SK-N-SH (cell line): ENCODE data around the gene TOMM40L. TPM values are rescaled to one million over a fixed set of nuclear protein-coding genes. Genes with fewer than 3 reads are reported as not detected.

Source experiments
- CTCF ChIA-PET: fragments of 300-600, 350-600 bp; formaldehyde crosslinking; extraction: SDS; loops from one replicate; lab custom pipeline; 2021; lab: Yijun Ruan, JAX
- POLR2A ChIA-PET: fragments of 350-600 bp; sonication (Branson Sonifier 250); formaldehyde crosslinking; extraction: SDS; loops from one replicate; lab custom pipeline; 2020; ENCODE audit warnings: antibody characterized with exemption, inconsistent platforms; lab: Yijun Ruan, JAX
- DNase-seq: peaks from one replicate; pipeline ENCODE4 v3.0.0; 2012
- H2AFZ ChIP-seq: fragments of 200-600 bp; sonication (generic); 2 replicates; pipeline ENCODE4 v1.8.1; 2016; ENCODE audit warnings: antibody characterized with exemption, mild to moderate bottlenecking, low read depth
- H3F3A ChIP-seq: fragments of 200-600 bp; sonication (generic); replicated peaks from 2 replicates; pipeline ENCODE3; 2016; ENCODE audit warnings: antibody characterized with exemption, mild to moderate bottlenecking; ENCODE audit not compliant: insufficient read depth
- H3K27ac ChIP-seq, 2 experiments: fragments of 200-500 bp in 1 of 2; fragments of 200-600 bp in 1 of 2; sonication (Bioruptor generic) in 1 of 2; sonication (generic), shearing (Covaris generic) in 1 of 2; 2 replicates each; pipeline versions ENCODE4 v1.5.1 to v1.6.1; 2014 to 2016; ENCODE audit warnings: low read depth in 2 of 2, inconsistent platforms in 1 of 2, low read length in 1 of 2, mild to moderate bottlenecking in 1 of 2, mixed read lengths in 1 of 2
- H3K27me3 ChIP-seq: fragments of 200-600 bp; sonication (generic), shearing (Covaris generic); 2 replicates; pipeline ENCODE4 v1.6.1; 2016; ENCODE audit warnings: mixed run types; ENCODE audit not compliant: insufficient read depth
- H3K36me3 ChIP-seq, 2 experiments: fragments of 200-500 bp in 1 of 2; fragments of 200-600 bp in 1 of 2; sonication (Bioruptor generic) in 1 of 2; sonication (generic) in 1 of 2; replicated peaks in 1 of 2; 2 replicates each; pipeline versions ENCODE3 to v1.5.1; 2014 to 2016; ENCODE audit warnings: low read length in 1 of 2, mild to moderate bottlenecking in 1 of 2; ENCODE audit not compliant: insufficient read depth in 2 of 2, control insufficient read depth in 1 of 2
- H3K4me1 ChIP-seq, 2 experiments: fragments of 200-500 bp in 1 of 2; fragments of 200-600 bp in 1 of 2; sonication (Bioruptor generic) in 1 of 2; sonication (generic), shearing (Covaris generic) in 1 of 2; 2 replicates each; pipeline versions ENCODE4 v1.5.1 to v1.6.1; 2014 to 2016; ENCODE audit warnings: low read depth in 1 of 2, low read length in 1 of 2, mixed run types in 1 of 2; ENCODE audit not compliant: insufficient read depth in 2 of 2, control insufficient read depth in 1 of 2
- H3K4me2 ChIP-seq: fragments of 200-600 bp; sonication (generic), shearing (Covaris generic); 2 replicates; pipeline ENCODE4 v1.6.1; 2017; ENCODE audit warnings: mixed run types
- H3K4me3 ChIP-seq, 2 experiments: fragments of 200-500 bp in 1 of 2; fragments of 200-600 bp in 1 of 2; sonication (Bioruptor generic) in 1 of 2; sonication (generic), shearing (Covaris generic) in 1 of 2; 2 replicates each; pipeline versions ENCODE4 v1.5.1 to v1.8.1; 2014 to 2016; ENCODE audit warnings: low read depth in 2 of 2, inconsistent platforms in 1 of 2, low read length in 1 of 2, mild to moderate bottlenecking in 1 of 2, mixed read lengths in 1 of 2, moderate library complexity in 1 of 2
- H3K79me2 ChIP-seq: fragments of 200-600 bp; sonication (generic); 2 replicates; pipeline ENCODE4 v1.8.1; 2017; ENCODE audit warnings: mild to moderate bottlenecking; ENCODE audit not compliant: insufficient read depth
- H3K9ac ChIP-seq: fragments of 200-600 bp; sonication (generic); 2 replicates; pipeline ENCODE4 v1.6.1; 2017; ENCODE audit warnings: mixed run types
- H3K9me2 ChIP-seq: fragments of 200-600 bp; sonication (generic); 2 replicates; pipeline ENCODE4 v1.6.1; 2017; ENCODE audit warnings: mixed run types
- H3K9me3 ChIP-seq: fragments of 200-600 bp; sonication (generic); 2 replicates; pipeline ENCODE4 v1.6.1; 2017; ENCODE audit warnings: mixed run types, mild to moderate bottlenecking, moderate library complexity
- H4K20me1 ChIP-seq: fragments of 200-600 bp; sonication (generic); 2 replicates; pipeline ENCODE4 v1.6.1; 2017; ENCODE audit warnings: mild to moderate bottlenecking, mixed run types; ENCODE audit not compliant: insufficient read depth
- CTCF ChIP-seq: fragments of 200-600 bp; sonication (generic); IDR thresholded peaks from 2 replicates; pipeline ENCODE4 v1.6.1; 2017; ENCODE audit warnings: antibody characterized with exemption, mild to moderate bottlenecking, moderate library complexity
- EP300 ChIP-seq, 2 experiments: IDR thresholded peaks; 2 replicates each; pipeline versions ENCODE4 v1.4.0 to v1.6.1; 2012; ENCODE audit warnings: borderline replicate concordance in 1 of 2, low read depth in 1 of 2, low read length in 1 of 2
- FOXJ3 ChIP-seq: sonication (generic); formaldehyde crosslinking; IDR thresholded peaks from 2 replicates; pipeline ENCODE4 v1.5.1; 2020; ENCODE audit warnings: mild to moderate bottlenecking, missing genetic modification reagents
- FOXM1 ChIP-seq: IDR thresholded peaks from 2 replicates; pipeline ENCODE4 v1.4.0; 2012; ENCODE audit warnings: low read depth, mild to moderate bottlenecking
- GABPA ChIP-seq: IDR thresholded peaks from 2 replicates; pipeline ENCODE4 v1.4.0; 2012; ENCODE audit warnings: low read depth, mild to moderate bottlenecking
- GATA2 ChIP-seq: sonication (generic); formaldehyde crosslinking; IDR thresholded peaks from 2 replicates; pipeline ENCODE4 v1.5.0; 2020; ENCODE audit warnings: mild to moderate bottlenecking, missing genetic modification reagents
- IRF3 ChIP-seq: fragments of 150-350 bp; IDR thresholded peaks from 2 replicates; pipeline ENCODE4 v1.6.1; 2016; ENCODE audit warnings: mild to moderate bottlenecking, low read depth, low read length
- NFIC ChIP-seq: IDR thresholded peaks from 2 replicates; pipeline ENCODE4 v1.4.0; 2012; ENCODE audit warnings: borderline replicate concordance
- NRF1 ChIP-seq: IDR thresholded peaks from 2 replicates; pipeline ENCODE4 v1.6.1; 2012; ENCODE audit warnings: low read depth, mild to moderate bottlenecking, low read length
- POLR2AphosphoS5 ChIP-seq: IDR thresholded peaks from 2 replicates; pipeline ENCODE4 v1.6.1; 2012; ENCODE audit warnings: low read depth, low read length
- RAD21 ChIP-seq: IDR thresholded peaks from 2 replicates; pipeline ENCODE4 v1.6.1; 2012; ENCODE audit warnings: mild to moderate bottlenecking, low read length
- SMC3 ChIP-seq: IDR thresholded peaks from 2 replicates; pipeline ENCODE4 v1.6.1; 2012; ENCODE audit warnings: low read depth, low read length, improper control_type of control experiment
- TCF12 ChIP-seq: IDR thresholded peaks from 2 replicates; pipeline ENCODE4 v1.4.0; 2012
- TEAD4 ChIP-seq: IDR thresholded peaks from 2 replicates; pipeline ENCODE4 v1.4.0; 2012; ENCODE audit warnings: mild to moderate bottlenecking, borderline replicate concordance; ENCODE audit not compliant: insufficient read depth
- USF2 ChIP-seq: fragments of 150-350 bp; IDR thresholded peaks from 2 replicates; pipeline ENCODE4 v1.6.1; 2017; ENCODE audit warnings: antibody characterized with exemption, low read length, low read depth, borderline replicate concordance
- WGBS: methylation state at CpG from one replicate; pipeline ENCODE4 v1.1.6; 2017; ENCODE audit warnings: low lambda C conversion rate; 5-methylcytosine and 5-hydroxymethylcytosine counted together
- polyA plus RNA-seq, 3 experiments: library from polyadenylated mRNA; depleted of rRNA; stranded (reverse); fragments of >200 nt; gene quantifications; 2 replicates each; pipeline ENCODE4 v1.2.3, GENCODE V29; 2012
- TF ChIP-seq, protein P1 (sequence below): IDR thresholded peaks from 2 replicates; pipeline ENCODE4 v1.6.1; 2012; ENCODE audit warnings: mild to moderate bottlenecking, low read depth, low read length, moderate library complexity
- TF ChIP-seq, protein P2 (sequence below): IDR thresholded peaks from 2 replicates; pipeline ENCODE4 v1.4.0; 2012; ENCODE audit warnings: low read depth, borderline replicate concordance
- TF ChIP-seq, protein P3 (sequence below): IDR thresholded peaks from 2 replicates; pipeline ENCODE4 v1.4.0; 2012; ENCODE audit warnings: low read depth
- TF ChIP-seq, protein P4 (sequence below): IDR thresholded peaks from 2 replicates; pipeline ENCODE4; 2012

The TOMM40L gene
- polyA plus RNA-seq, 1 of the 3 experiments (the other 2 are of a cell fraction) = 9.7 TPM

GRCh38 chr1:161259765-161260164 is 33.9 kb downstream of the TOMM40L start:
- 27% methylated on average over 1 of the region's 1 CpG for WGBS
- H2AFZ ChIP-seq = no peak overlapping the region
- H3K36me3 ChIP-seq = no peaks in the 10 kb centered on the region
- no peak overlapping the region for H3K9ac ChIP-seq
- H4K20me1 ChIP-seq = no peaks in the 10 kb centered on the region
- peaks cover 8% of the 10 kb centered on the region; the same call in 1 of the 2 replicates for H3K9me3 ChIP-seq
- no peak for DNase-seq
- no peaks in the 10 kb centered on the region for H3F3A ChIP-seq
- no peak overlapping the region for H3K4me3 ChIP-seq
- no peak overlapping the region for H3K27ac ChIP-seq
- no peak overlapping the region for H3K4me2 ChIP-seq
- no peaks in the 10 kb centered on the region for H3K9me2 ChIP-seq
- ChIA-PET CTCF (interaction anchor here (0.8 to 1.4 kb wide), 3 partner anchors 31 to 122 kb away, joined by 3 to 4 read pairs (median 3); no protein-coding TSS in a partner anchor), POLR2A (no interaction called here)
- H3K4me1 ChIP-seq = peaks cover 0 to 8% of the 10 kb centered on the region in 2 experiments; a peak in 1 of 4 replicates
- H3K79me2 ChIP-seq = no peaks in the 10 kb centered on the region
- TF ChIP-seq NFIC = no peak
- TF ChIP-seq RAD21 = no peak
- no peak for TF ChIP-seq SMC3
- no peak for TF ChIP-seq IRF3
- TF ChIP-seq GATA2 = no peak
- TF ChIP-seq FOXM1 = no peak
- no peak for TF ChIP-seq NRF1
- no peak for TF ChIP-seq POLR2AphosphoS5
- no peak for TF ChIP-seq CTCF
- no peak for TF ChIP-seq USF2
- TF ChIP-seq, protein P1, sequence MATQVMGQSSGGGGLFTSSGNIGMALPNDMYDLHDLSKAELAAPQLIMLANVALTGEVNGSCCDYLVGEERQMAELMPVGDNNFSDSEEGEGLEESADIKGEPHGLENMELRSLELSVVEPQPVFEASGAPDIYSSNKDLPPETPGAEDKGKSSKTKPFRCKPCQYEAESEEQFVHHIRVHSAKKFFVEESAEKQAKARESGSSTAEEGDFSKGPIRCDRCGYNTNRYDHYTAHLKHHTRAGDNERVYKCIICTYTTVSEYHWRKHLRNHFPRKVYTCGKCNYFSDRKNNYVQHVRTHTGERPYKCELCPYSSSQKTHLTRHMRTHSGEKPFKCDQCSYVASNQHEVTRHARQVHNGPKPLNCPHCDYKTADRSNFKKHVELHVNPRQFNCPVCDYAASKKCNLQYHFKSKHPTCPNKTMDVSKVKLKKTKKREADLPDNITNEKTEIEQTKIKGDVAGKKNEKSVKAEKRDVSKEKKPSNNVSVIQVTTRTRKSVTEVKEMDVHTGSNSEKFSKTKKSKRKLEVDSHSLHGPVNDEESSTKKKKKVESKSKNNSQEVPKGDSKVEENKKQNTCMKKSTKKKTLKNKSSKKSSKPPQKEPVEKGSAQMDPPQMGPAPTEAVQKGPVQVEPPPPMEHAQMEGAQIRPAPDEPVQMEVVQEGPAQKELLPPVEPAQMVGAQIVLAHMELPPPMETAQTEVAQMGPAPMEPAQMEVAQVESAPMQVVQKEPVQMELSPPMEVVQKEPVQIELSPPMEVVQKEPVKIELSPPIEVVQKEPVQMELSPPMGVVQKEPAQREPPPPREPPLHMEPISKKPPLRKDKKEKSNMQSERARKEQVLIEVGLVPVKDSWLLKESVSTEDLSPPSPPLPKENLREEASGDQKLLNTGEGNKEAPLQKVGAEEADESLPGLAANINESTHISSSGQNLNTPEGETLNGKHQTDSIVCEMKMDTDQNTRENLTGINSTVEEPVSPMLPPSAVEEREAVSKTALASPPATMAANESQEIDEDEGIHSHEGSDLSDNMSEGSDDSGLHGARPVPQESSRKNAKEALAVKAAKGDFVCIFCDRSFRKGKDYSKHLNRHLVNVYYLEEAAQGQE = no peak
- no peak for TF ChIP-seq FOXJ3 (CRISPR knock-in tag)
- no peak for TF ChIP-seq TCF12
- TF ChIP-seq, protein P2, sequence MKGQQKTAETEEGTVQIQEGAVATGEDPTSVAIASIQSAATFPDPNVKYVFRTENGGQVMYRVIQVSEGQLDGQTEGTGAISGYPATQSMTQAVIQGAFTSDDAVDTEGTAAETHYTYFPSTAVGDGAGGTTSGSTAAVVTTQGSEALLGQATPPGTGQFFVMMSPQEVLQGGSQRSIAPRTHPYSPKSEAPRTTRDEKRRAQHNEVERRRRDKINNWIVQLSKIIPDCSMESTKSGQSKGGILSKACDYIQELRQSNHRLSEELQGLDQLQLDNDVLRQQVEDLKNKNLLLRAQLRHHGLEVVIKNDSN = no peak
- TF ChIP-seq TEAD4 = no peak
- TF ChIP-seq GABPA = no peak
- TF ChIP-seq EP300 (IDR thresholded peaks at IDR 0.05; ENCODE audit: borderline replicate concordance in 1 of 2, low read depth in 1 of 2, low read length in 1 of 2) = no peak
- TF ChIP-seq, protein P3, sequence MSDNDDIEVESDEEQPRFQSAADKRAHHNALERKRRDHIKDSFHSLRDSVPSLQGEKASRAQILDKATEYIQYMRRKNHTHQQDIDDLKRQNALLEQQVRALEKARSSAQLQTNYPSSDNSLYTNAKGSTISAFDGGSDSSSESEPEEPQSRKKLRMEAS = no peak
- TF ChIP-seq, protein P4, sequence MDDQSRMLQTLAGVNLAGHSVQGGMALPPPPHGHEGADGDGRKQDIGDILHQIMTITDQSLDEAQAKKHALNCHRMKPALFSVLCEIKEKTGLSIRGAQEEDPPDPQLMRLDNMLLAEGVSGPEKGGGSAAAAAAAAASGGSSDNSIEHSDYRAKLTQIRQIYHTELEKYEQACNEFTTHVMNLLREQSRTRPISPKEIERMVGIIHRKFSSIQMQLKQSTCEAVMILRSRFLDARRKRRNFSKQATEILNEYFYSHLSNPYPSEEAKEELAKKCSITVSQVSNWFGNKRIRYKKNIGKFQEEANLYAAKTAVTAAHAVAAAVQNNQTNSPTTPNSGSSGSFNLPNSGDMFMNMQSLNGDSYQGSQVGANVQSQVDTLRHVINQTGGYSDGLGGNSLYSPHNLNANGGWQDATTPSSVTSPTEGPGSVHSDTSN = no peak
- H3K27me3 ChIP-seq = peaks cover 32% of the 10 kb centered on the region
